H9 (cell line): ENCODE data around the gene HDAC5. TPM values are rescaled to one million over a fixed set of nuclear protein-coding genes. Genes with fewer than 3 reads are reported as not detected.

ENCODE experiments used
- DNase-seq: peaks from one replicate; pipeline ENCODE4 v3.0.0-alpha.2; 2017
- H2AFZ ChIP-seq: one replicate; pipeline ENCODE4 v1.6.1; 2013; ENCODE audit warnings: mild to moderate bottlenecking, low read length, control low read depth, moderate library complexity
- H2AK5ac ChIP-seq: 2 replicates; pipeline ENCODE4 v1.6.1; 2013; ENCODE audit warnings: low read length, control low read depth, mixed read lengths; ENCODE audit not compliant: insufficient read length
- H2BK120ac ChIP-seq: one replicate; pipeline ENCODE4 v1.6.1; 2013; ENCODE audit warnings: low read depth, mild to moderate bottlenecking, low read length, control low read depth, inconsistent platforms; ENCODE audit not compliant: poor library complexity, severe bottlenecking
- H2BK12ac ChIP-seq: 2 replicates; pipeline ENCODE4 v1.6.1; 2013; ENCODE audit warnings: low read length, control low read depth, mixed read lengths, low read depth; ENCODE audit not compliant: insufficient read length
- H2BK15ac ChIP-seq: 2 replicates; pipeline ENCODE4 v1.6.1; 2013; ENCODE audit warnings: low read depth, low read length, control low read depth
- H2BK20ac ChIP-seq: one replicate; pipeline ENCODE4 v1.6.1; 2013; ENCODE audit warnings: low read depth, mild to moderate bottlenecking, low read length, control low read depth, inconsistent platforms; ENCODE audit not compliant: poor library complexity, severe bottlenecking
- H2BK5ac ChIP-seq: 2 replicates; pipeline ENCODE4 v1.6.1; 2013; ENCODE audit warnings: low read length, control low read depth, mixed read lengths; ENCODE audit not compliant: insufficient read length
- H3K14ac ChIP-seq: 2 replicates; pipeline ENCODE4 v1.6.1; 2013; ENCODE audit warnings: low read length, control low read depth; ENCODE audit not compliant: insufficient read depth
- H3K18ac ChIP-seq: 2 replicates; pipeline ENCODE4 v1.6.1; 2013; ENCODE audit warnings: low read depth, mild to moderate bottlenecking, mixed read lengths, low read length, control low read depth; ENCODE audit not compliant: insufficient read length
- H3K23ac ChIP-seq: 2 replicates; pipeline ENCODE4 v1.6.1; 2013; ENCODE audit warnings: low read length, control low read depth, mixed read lengths, low read depth; ENCODE audit not compliant: insufficient read length
- H3K23me2 ChIP-seq: 2 replicates; pipeline ENCODE4 v1.6.1; 2013; ENCODE audit warnings: low read depth, mild to moderate bottlenecking, mixed read lengths, low read length, control low read depth; ENCODE audit not compliant: insufficient read length, poor library complexity, severe bottlenecking
- H3K27ac ChIP-seq: 2 replicates; pipeline ENCODE4 v1.5.1; 2013; ENCODE audit warnings: low read length, control low read depth, mixed read lengths, low read depth; ENCODE audit not compliant: insufficient read length
- H3K27me3 ChIP-seq: 2 replicates; pipeline ENCODE4 v1.6.1; 2013; ENCODE audit warnings: low read length, control low read depth, inconsistent platforms; ENCODE audit not compliant: insufficient read depth
- H3K4ac ChIP-seq: 2 replicates; pipeline ENCODE4 v1.6.1; 2013; ENCODE audit warnings: low read depth, mild to moderate bottlenecking, control low read depth, inconsistent platforms, low read length, moderate library complexity
- H3K4me1 ChIP-seq: 2 replicates; pipeline ENCODE4 v1.6.1; 2013; ENCODE audit warnings: low read length, control low read depth, inconsistent platforms; ENCODE audit not compliant: insufficient read depth
- H3K4me2 ChIP-seq: 2 replicates; pipeline ENCODE4 v1.6.1; 2013; ENCODE audit warnings: low read length, control low read depth, mixed read lengths; ENCODE audit not compliant: insufficient read length, insufficient read depth
- H3K56ac ChIP-seq: 2 replicates; pipeline ENCODE4 v1.6.1; 2013; ENCODE audit warnings: low read depth, mild to moderate bottlenecking, mixed read lengths, low read length, control low read depth; ENCODE audit not compliant: insufficient read length
- H3K79me1 ChIP-seq: 2 replicates; pipeline ENCODE4 v1.6.1; 2013; ENCODE audit warnings: low read depth, mild to moderate bottlenecking, moderate library complexity, low read length, control low read depth, inconsistent platforms; ENCODE audit not compliant: insufficient read depth, poor library complexity, severe bottlenecking
- H3K79me2 ChIP-seq: 2 replicates; pipeline ENCODE4 v1.6.1; 2013; ENCODE audit warnings: low read length, control low read depth, inconsistent platforms; ENCODE audit not compliant: insufficient read depth
- H3K9ac ChIP-seq: 2 replicates; pipeline ENCODE4 v1.6.1; 2013; ENCODE audit warnings: low read length, control low read depth, mixed read lengths; ENCODE audit not compliant: insufficient read length; ENCODE audit errors: extremely low read depth
- H3K9me3 ChIP-seq: one replicate; pipeline ENCODE4 v1.6.1; 2013; ENCODE audit warnings: low read depth, low read length, inconsistent platforms; ENCODE audit not compliant: control insufficient read depth
- H3T11ph ChIP-seq: one replicate; pipeline ENCODE4 v1.6.1; 2013; ENCODE audit warnings: mild to moderate bottlenecking, low read length, control low read depth, inconsistent platforms
- H4K20me1 ChIP-seq: one replicate; pipeline ENCODE4 v1.6.1; 2013; ENCODE audit not compliant: control insufficient read depth, insufficient read length, insufficient read depth
- H4K5ac ChIP-seq: 2 replicates; pipeline ENCODE4 v1.6.1; 2013; ENCODE audit warnings: low read depth, mild to moderate bottlenecking, mixed read lengths, low read length, control low read depth; ENCODE audit not compliant: insufficient read length
- H4K8ac ChIP-seq: replicated peaks from 2 replicates; pipeline ENCODE4 v1.6.1; 2013; ENCODE audit warnings: low read length, control low read depth, mixed read lengths, low read depth; ENCODE audit not compliant: insufficient read length
- H4K91ac ChIP-seq: 2 replicates; pipeline ENCODE4 v1.6.1; 2013; ENCODE audit warnings: low read depth, mild to moderate bottlenecking, moderate library complexity, mixed read lengths, low read length, control low read depth; ENCODE audit not compliant: insufficient read length
- H3K27ac Mint-ChIP-seq, 3 experiments: 2 replicates in 2 of 3; 3 replicates in 1 of 3; pipeline ENCODE4 v1.8.0; 2020 to 2021; ENCODE audit warnings: mixed read lengths in 3 of 3, mild to moderate bottlenecking in 1 of 3, moderate library complexity in 1 of 3
- H3K27me3 Mint-ChIP-seq: 2 replicates; pipeline ENCODE4 v1.8.0; 2021; ENCODE audit warnings: low read depth, mild to moderate bottlenecking, moderate library complexity, mixed read lengths
- H3K36me3 Mint-ChIP-seq, 3 experiments: 2 replicates in 2 of 3; 3 replicates in 1 of 3; pipeline ENCODE4 v1.8.0; 2020 to 2021; ENCODE audit warnings: low read depth in 3 of 3, mixed read lengths in 3 of 3; ENCODE audit not compliant: insufficient read depth in 1 of 3
- H3K4me1 Mint-ChIP-seq, 2 experiments: 2 replicates each; pipeline ENCODE4 v1.8.0; 2020; ENCODE audit warnings: mixed read lengths in 2 of 2
- H3K4me3 Mint-ChIP-seq, 2 experiments: 2 replicates in 1 of 2; 3 replicates in 1 of 2; pipeline ENCODE4 v1.8.0; 2020 to 2021; ENCODE audit warnings: mild to moderate bottlenecking in 2 of 2, mixed read lengths in 2 of 2, moderate library complexity in 1 of 2
- H3K9me3 Mint-ChIP-seq, 2 experiments: 2 replicates in 1 of 2; 3 replicates in 1 of 2; pipeline ENCODE4 v1.8.0; 2020; ENCODE audit warnings: mild to moderate bottlenecking in 2 of 2, mixed read lengths in 2 of 2, moderate library complexity in 1 of 2
- CTCF ChIP-seq: fragments of 200-600 bp; sonication (generic); conservative IDR thresholded peaks from 3 replicates; pipeline ENCODE4 v1.8.0; 2021; ENCODE audit warnings: antibody characterized with exemption, mild to moderate bottlenecking
- WGBS: extraction: QIAGEN DNeasy Blood & Tissue Kit; methylation state at CpG from one replicate; pipeline ENCODE4 v1.1.7; 2013; ENCODE audit warnings: missing lambda C conversion rate, low lambda C conversion rate, mixed read lengths; ENCODE audit not compliant: insufficient read length; ENCODE audit errors: extremely low coverage; 5-methylcytosine and 5-hydroxymethylcytosine counted together
- total RNA-seq: library from RNA; stranded (reverse); gene quantifications from 2 replicates; pipeline ENCODE4 v1.2.1, GENCODE V29; 2021

Gene HDAC5
- total RNA-seq, 1 experiment from 2014 or later = 39.5 TPM

GRCh38 chr17:44117351-44117750 lies 6.1 kb downstream of the HDAC5 start:
- H3K79me2 ChIP-seq = peaks cover 2% of the 10 kb centered on the region; the same call in 1 of the 2 replicates
- no peak overlapping the region for H3K23ac ChIP-seq
- TF ChIP-seq CTCF = no peak
- no peaks in the 10 kb centered on the region for H4K20me1 ChIP-seq
- no peak overlapping the region for H2BK12ac ChIP-seq
- no peaks in the 10 kb centered on the region for H3K27me3 ChIP-seq
- H3K9me3 Mint-ChIP-seq = no peaks in the 10 kb centered on the region
- no peak overlapping the region for H3K18ac ChIP-seq
- peaks cover 6% of the 10 kb centered on the region; the same call in 1 of the 2 replicates for H3K4me1 ChIP-seq
- no peak overlapping the region for H3K4ac ChIP-seq
- no peak overlapping the region for H2BK15ac ChIP-seq
- no peak overlapping the region for H3K14ac ChIP-seq
- H3K4me2 ChIP-seq = no peak overlapping the region
- no CpG with 5 or more reads among the region's 18 CpGs for WGBS
- no peaks in the 10 kb centered on the region for H3K9me3 ChIP-seq
- no peak overlapping the region for H3T11ph ChIP-seq
- no peak overlapping the region for H3K27ac ChIP-seq
- H2BK120ac ChIP-seq = no peak overlapping the region
- no peak overlapping the region for H2AFZ ChIP-seq
- H3K79me1 ChIP-seq = no peaks in the 10 kb centered on the region
- peaks cover 4 to 31% (median 6%) of the 10 kb centered on the region in 3 experiments; a peak in 5 of 7 replicates for H3K36me3 Mint-ChIP-seq
- DNase-seq = no peak
- H3K4me1 Mint-ChIP-seq = peaks cover 37 to 73% of the 10 kb centered on the region in 2 experiments
- no peak overlapping the region for H2BK20ac ChIP-seq
- no peaks in the 10 kb centered on the region for H3K23me2 ChIP-seq
- H3K9ac ChIP-seq = no peak overlapping the region
- no peak overlapping the region for H3K4me3 Mint-ChIP-seq
- no peak overlapping the region for H4K5ac ChIP-seq
- H3K56ac ChIP-seq = no peak overlapping the region
- H3K27ac Mint-ChIP-seq = peak overlapping the region in 2 of 3 experiments; percentile 36 to 53; a peak in 1 of 7 replicates
- H2AK5ac ChIP-seq = no peak overlapping the region
- H2BK5ac ChIP-seq = no peak overlapping the region
- H4K8ac ChIP-seq = no peak overlapping the region
- no peak overlapping the region for H4K91ac ChIP-seq
- H3K27me3 Mint-ChIP-seq = no peaks in the 10 kb centered on the region; the same call in 1 of the 2 replicates
